Endothelial cell of umbilical vein (primary cell): ENCODE measurements around the gene CNTNAP2. TPM values are rescaled to one million over a fixed set of nuclear protein-coding genes. Genes with fewer than 3 reads are reported as not detected.

Experiments used
- BruUV-seq: library from RNA; stranded (reverse); fragments of 400-500 nt; replicated peaks from 2 replicates; lab custom pipeline; 2021; lab: Mats Ljungman, UMichigan
- CTCF ChIA-PET: fragments of 300-600, 350-600 bp; sonication (Branson Sonifier 250); formaldehyde crosslinking; loops from one replicate; lab custom pipeline; 2021; ENCODE audit warnings: antibody characterized with exemption, inconsistent platforms; lab: Charles Lee
- POLR2A ChIA-PET: fragments of 300-600, 350-600 bp; sonication (Branson Sonifier 250); formaldehyde crosslinking; loops from one replicate; lab custom pipeline; 2021; ENCODE audit warnings: antibody characterized with exemption, inconsistent platforms; lab: Charles Lee
- DNase-seq: peaks from one replicate; pipeline ENCODE4 v3.0.0-alpha.2; 2011; ENCODE audit warnings: low read depth, low spot score
- FAIRE-seq: peaks from 2 replicates; lab custom pipeline; 2011; peaks lifted over from hg19 to GRCh38; lab: Jason Lieb, UNC
- H2AFZ ChIP-seq: 2 replicates; pipeline ENCODE4 v1.6.0; 2012; ENCODE audit warnings: low read depth, low read length, control low read depth, inconsistent platforms
- H3K27ac ChIP-seq: 2 replicates; pipeline ENCODE4 v1.5.1; 2011; ENCODE audit warnings: low read depth, mild to moderate bottlenecking, control low read depth, low read length, moderate library complexity; ENCODE audit not compliant: insufficient read depth
- H3K27me3 ChIP-seq, 2 experiments: 2 replicates each; pipeline versions ENCODE4 v1.6.0 to v1.6.1; 2011; ENCODE audit warnings: low read length in 2 of 2, mixed read lengths in 1 of 2; ENCODE audit not compliant: control insufficient read depth in 2 of 2, insufficient read depth in 2 of 2
- H3K36me3 ChIP-seq, 2 experiments: 2 replicates in 1 of 2; 3 replicates in 1 of 2; pipeline ENCODE4 v1.5.1; 2011; ENCODE audit warnings: low read length in 2 of 2, mild to moderate bottlenecking in 1 of 2, moderate library complexity in 1 of 2; ENCODE audit not compliant: control insufficient read depth in 2 of 2, insufficient read depth in 2 of 2; ENCODE audit errors: extremely low read depth in 1 of 2
- H3K4me1 ChIP-seq: 3 replicates; pipeline ENCODE4 v1.5.1; 2011; ENCODE audit warnings: mild to moderate bottlenecking, low read length; ENCODE audit not compliant: control insufficient read depth, insufficient read depth; ENCODE audit errors: extremely low read depth
- H3K4me2 ChIP-seq: 2 replicates; pipeline ENCODE4 v1.6.1; 2011; ENCODE audit warnings: low read length, control low read depth, mixed read lengths; ENCODE audit not compliant: insufficient read depth
- H3K4me3 ChIP-seq, 3 experiments: fragments of 200-600 bp in 1 of 3; sonication (generic), shearing (Covaris generic) in 1 of 3; replicated peaks in 1 of 3; 2 replicates each; pipeline ENCODE4 v1.5.1; 2011 to 2016; ENCODE audit warnings: control low read depth in 3 of 3, low read length in 3 of 3, mild to moderate bottlenecking in 2 of 3, inconsistent platforms in 1 of 3, low read depth in 1 of 3, moderate library complexity in 1 of 3; ENCODE audit not compliant: insufficient read depth in 1 of 3
- H3K79me2 ChIP-seq: 2 replicates; pipeline ENCODE4 v1.6.0; 2012; ENCODE audit warnings: low read length, inconsistent platforms; ENCODE audit not compliant: control insufficient read depth, insufficient read depth
- H3K9ac ChIP-seq: replicated peaks from 2 replicates; pipeline ENCODE3; 2011; ENCODE audit warnings: low read length, control low read depth; ENCODE audit not compliant: insufficient read depth; ENCODE audit errors: extremely low read depth
- H3K9me1 ChIP-seq: replicated peaks from 3 replicates; pipeline ENCODE4 v1.6.0; 2011; ENCODE audit warnings: mild to moderate bottlenecking, low read length; ENCODE audit not compliant: control insufficient read depth, insufficient read depth; ENCODE audit errors: extremely low read depth
- H3K9me3 ChIP-seq: replicated peaks from 2 replicates; pipeline ENCODE4 v1.5.1; 2012; ENCODE audit warnings: low read length, inconsistent platforms; ENCODE audit not compliant: control insufficient read depth, insufficient read depth
- H4K20me1 ChIP-seq: replicated peaks from 2 replicates; pipeline ENCODE3; 2011; ENCODE audit warnings: mild to moderate bottlenecking, low read length; ENCODE audit not compliant: control insufficient read depth, insufficient read depth; ENCODE audit errors: extremely low read depth
- CTCF ChIP-seq, 2 donors: IDR thresholded peaks; 1 replicate in 1 of 2; 2 replicates in 1 of 2; pipeline ENCODE4 v1.5.1; 2011; ENCODE audit warnings: low read length in 2 of 2, mild to moderate bottlenecking in 2 of 2, moderate library complexity in 2 of 2, control low read depth in 1 of 2, inconsistent platforms in 1 of 2, low read depth in 1 of 2; ENCODE audit not compliant: insufficient read depth in 1 of 2; ENCODE audit errors: extremely low read depth in 1 of 2
- EZH2 ChIP-seq: IDR thresholded peaks from 2 replicates; pipeline ENCODE4 v1.6.1; 2012; ENCODE audit warnings: borderline replicate concordance, low read depth, mild to moderate bottlenecking, moderate library complexity, low read length, inconsistent platforms; ENCODE audit not compliant: severe bottlenecking
- FOS ChIP-seq: IDR thresholded peaks from 2 replicates; pipeline ENCODE4 v1.6.1; 2011; ENCODE audit warnings: mild to moderate bottlenecking, low read length, moderate library complexity, borderline replicate concordance; ENCODE audit not compliant: insufficient read depth
- GATA2 ChIP-seq: IDR thresholded peaks from 2 replicates; pipeline ENCODE4 v1.7.0; 2011; ENCODE audit warnings: low read depth, mild to moderate bottlenecking, moderate library complexity, mixed read lengths, low read length; ENCODE audit not compliant: insufficient read length, insufficient read depth
- JUN ChIP-seq: IDR thresholded peaks from 2 replicates; pipeline ENCODE4 v1.6.1; 2011; ENCODE audit warnings: borderline replicate concordance, low read depth; ENCODE audit not compliant: insufficient read length, insufficient read depth
- MAX ChIP-seq: IDR thresholded peaks from 2 replicates; pipeline ENCODE4 v1.6.1; 2011; ENCODE audit not compliant: insufficient read depth, insufficient read length
- MYC ChIP-seq: IDR thresholded peaks from one replicate; pipeline ENCODE4 v1.6.1; 2011; ENCODE audit warnings: mild to moderate bottlenecking, low read depth, low read length
- POLR2A ChIP-seq: IDR thresholded peaks from 2 replicates; pipeline ENCODE4 v1.6.1; 2012; ENCODE audit warnings: low read depth, mild to moderate bottlenecking, control low read depth, low read length
- POLR2AphosphoS5 ChIP-seq: IDR thresholded peaks from 2 replicates; pipeline ENCODE4 v1.6.1; 2012; ENCODE audit warnings: low read depth, mild to moderate bottlenecking, control low read depth, low read length, moderate library complexity; ENCODE audit not compliant: insufficient read depth
- dilution Hi-C: fragments of 300-500 bp; cut with MboI; formaldehyde crosslinking; loops from one replicate; pipeline ENCODE4 v1.15.0; 2019; ENCODE audit warnings: low sequenced_read_pairs; ENCODE audit not compliant: extremely low pct_ligation_motif_present
- intact Hi-C: fragments of 100-400 bp; cut with micrococcal nuclease; formaldehyde crosslinking; loops from one replicate; pipeline ENCODE4 v1.10.0; 2022
- polyA plus RNA-seq, 4 experiments: library from polyadenylated mRNA; depleted of rRNA in 3 of 4; stranded (reverse) in 3 of 4; unstranded in 1 of 4; fragments of >200 nt; gene quantifications; 2 replicates each; pipeline versions ENCODE4 v1.2.1 to v1.2.3, GENCODE V29; 2011 to 2012; ENCODE audit warnings: missing spikeins in 1 of 4
- total RNA-seq: library from RNA; stranded (reverse); gene quantifications from 2 replicates; pipeline ENCODE4 v1.2.3, GENCODE V29; 2021

The CNTNAP2 gene
- total and polyA plus RNA-seq, 2 donors (not counting 3 experiments of a cell fraction or from before 2014, with no cell fraction given) = not detected

GRCh38 chr7:147547252-147547897 is 1430.8 kb downstream of the CNTNAP2 start:
- ChIA-PET CTCF (no interaction called here), POLR2A (no interaction called here)
- Histone ChIP-seq H2AFZ (no peak overlapping the region), H3K27ac (no peak overlapping the region), H3K9me1 (no peaks in the 10 kb centered on the region), H3K79me2 (no peaks in the 10 kb centered on the region), H3K36me3 (no peaks in the 10 kb centered on the region), H3K4me3 (no peak overlapping the region), H3K4me1 (no peaks in the 10 kb centered on the region), H4K20me1 (no peaks in the 10 kb centered on the region), H3K9me3 (peaks cover 2% of the 10 kb centered on the region), H3K9ac (no peak overlapping the region), H3K4me2 (no peak overlapping the region), H3K27me3 (no peaks in the 10 kb centered on the region)
- DNase-seq = no peak
- dilution Hi-C loops (no loop called here), intact Hi-C loops (no loop called here)
- FAIRE-seq = no peak
- no TSS peak for BruUV-seq
- no peak for TF ChIP-seq CTCF (IDR thresholded peaks at IDR 0.05; ENCODE audit: extremely low read depth in 1 of 2, insufficient read depth in 1 of 2, low read depth in 1 of 2, low read length in 2 of 2)
- TF ChIP-seq MAX = no peak
- TF ChIP-seq GATA2 = no peak
- TF ChIP-seq MYC = no peak
- TF ChIP-seq POLR2AphosphoS5 = no peak
- TF ChIP-seq FOS = no peak
- TF ChIP-seq EZH2 = no peak
- TF ChIP-seq POLR2A = no peak
- no peak for TF ChIP-seq JUN
